H9 (cell line): ENCODE results near the gene TMEM271. TPM values are rescaled to one million over a fixed set of nuclear protein-coding genes. Genes with fewer than 3 reads are reported as not detected.

ENCODE experiments used
- DNase-seq: peaks from one replicate; pipeline ENCODE4 v3.0.0-alpha.2; 2017
- H2AFZ ChIP-seq: one replicate; pipeline ENCODE4 v1.6.1; 2013; ENCODE audit warnings: mild to moderate bottlenecking, low read length, control low read depth, moderate library complexity
- H2AK5ac ChIP-seq: 2 replicates; pipeline ENCODE4 v1.6.1; 2013; ENCODE audit warnings: low read length, control low read depth, mixed read lengths; ENCODE audit not compliant: insufficient read length
- H2BK120ac ChIP-seq: one replicate; pipeline ENCODE4 v1.6.1; 2013; ENCODE audit warnings: low read depth, mild to moderate bottlenecking, low read length, control low read depth, inconsistent platforms; ENCODE audit not compliant: poor library complexity, severe bottlenecking
- H2BK12ac ChIP-seq: 2 replicates; pipeline ENCODE4 v1.6.1; 2013; ENCODE audit warnings: low read length, control low read depth, mixed read lengths, low read depth; ENCODE audit not compliant: insufficient read length
- H2BK15ac ChIP-seq: 2 replicates; pipeline ENCODE4 v1.6.1; 2013; ENCODE audit warnings: low read depth, low read length, control low read depth
- H2BK20ac ChIP-seq: one replicate; pipeline ENCODE4 v1.6.1; 2013; ENCODE audit warnings: low read depth, mild to moderate bottlenecking, low read length, control low read depth, inconsistent platforms; ENCODE audit not compliant: poor library complexity, severe bottlenecking
- H2BK5ac ChIP-seq: 2 replicates; pipeline ENCODE4 v1.6.1; 2013; ENCODE audit warnings: low read length, control low read depth, mixed read lengths; ENCODE audit not compliant: insufficient read length
- H3K14ac ChIP-seq: 2 replicates; pipeline ENCODE4 v1.6.1; 2013; ENCODE audit warnings: low read length, control low read depth; ENCODE audit not compliant: insufficient read depth
- H3K18ac ChIP-seq: 2 replicates; pipeline ENCODE4 v1.6.1; 2013; ENCODE audit warnings: low read depth, mild to moderate bottlenecking, mixed read lengths, low read length, control low read depth; ENCODE audit not compliant: insufficient read length
- H3K23ac ChIP-seq: 2 replicates; pipeline ENCODE4 v1.6.1; 2013; ENCODE audit warnings: low read length, control low read depth, mixed read lengths, low read depth; ENCODE audit not compliant: insufficient read length
- H3K23me2 ChIP-seq: 2 replicates; pipeline ENCODE4 v1.6.1; 2013; ENCODE audit warnings: low read depth, mild to moderate bottlenecking, mixed read lengths, low read length, control low read depth; ENCODE audit not compliant: insufficient read length, poor library complexity, severe bottlenecking
- H3K27ac ChIP-seq: 2 replicates; pipeline ENCODE4 v1.5.1; 2013; ENCODE audit warnings: low read length, control low read depth, mixed read lengths, low read depth; ENCODE audit not compliant: insufficient read length
- H3K27me3 ChIP-seq: 2 replicates; pipeline ENCODE4 v1.6.1; 2013; ENCODE audit warnings: low read length, control low read depth, inconsistent platforms; ENCODE audit not compliant: insufficient read depth
- H3K4ac ChIP-seq: 2 replicates; pipeline ENCODE4 v1.6.1; 2013; ENCODE audit warnings: low read depth, mild to moderate bottlenecking, control low read depth, inconsistent platforms, low read length, moderate library complexity
- H3K4me1 ChIP-seq: 2 replicates; pipeline ENCODE4 v1.6.1; 2013; ENCODE audit warnings: low read length, control low read depth, inconsistent platforms; ENCODE audit not compliant: insufficient read depth
- H3K4me2 ChIP-seq: 2 replicates; pipeline ENCODE4 v1.6.1; 2013; ENCODE audit warnings: low read length, control low read depth, mixed read lengths; ENCODE audit not compliant: insufficient read length, insufficient read depth
- H3K56ac ChIP-seq: 2 replicates; pipeline ENCODE4 v1.6.1; 2013; ENCODE audit warnings: low read depth, mild to moderate bottlenecking, mixed read lengths, low read length, control low read depth; ENCODE audit not compliant: insufficient read length
- H3K79me1 ChIP-seq: 2 replicates; pipeline ENCODE4 v1.6.1; 2013; ENCODE audit warnings: low read depth, mild to moderate bottlenecking, moderate library complexity, low read length, control low read depth, inconsistent platforms; ENCODE audit not compliant: insufficient read depth, poor library complexity, severe bottlenecking
- H3K79me2 ChIP-seq: 2 replicates; pipeline ENCODE4 v1.6.1; 2013; ENCODE audit warnings: low read length, control low read depth, inconsistent platforms; ENCODE audit not compliant: insufficient read depth
- H3K9ac ChIP-seq: 2 replicates; pipeline ENCODE4 v1.6.1; 2013; ENCODE audit warnings: low read length, control low read depth, mixed read lengths; ENCODE audit not compliant: insufficient read length; ENCODE audit errors: extremely low read depth
- H3K9me3 ChIP-seq: one replicate; pipeline ENCODE4 v1.6.1; 2013; ENCODE audit warnings: low read depth, low read length, inconsistent platforms; ENCODE audit not compliant: control insufficient read depth
- H3T11ph ChIP-seq: one replicate; pipeline ENCODE4 v1.6.1; 2013; ENCODE audit warnings: mild to moderate bottlenecking, low read length, control low read depth, inconsistent platforms
- H4K20me1 ChIP-seq: one replicate; pipeline ENCODE4 v1.6.1; 2013; ENCODE audit not compliant: control insufficient read depth, insufficient read length, insufficient read depth
- H4K5ac ChIP-seq: 2 replicates; pipeline ENCODE4 v1.6.1; 2013; ENCODE audit warnings: low read depth, mild to moderate bottlenecking, mixed read lengths, low read length, control low read depth; ENCODE audit not compliant: insufficient read length
- H4K8ac ChIP-seq: replicated peaks from 2 replicates; pipeline ENCODE4 v1.6.1; 2013; ENCODE audit warnings: low read length, control low read depth, mixed read lengths, low read depth; ENCODE audit not compliant: insufficient read length
- H4K91ac ChIP-seq: 2 replicates; pipeline ENCODE4 v1.6.1; 2013; ENCODE audit warnings: low read depth, mild to moderate bottlenecking, moderate library complexity, mixed read lengths, low read length, control low read depth; ENCODE audit not compliant: insufficient read length
- H3K27ac Mint-ChIP-seq, 3 experiments: 2 replicates in 2 of 3; 3 replicates in 1 of 3; pipeline ENCODE4 v1.8.0; 2020 to 2021; ENCODE audit warnings: mixed read lengths in 3 of 3, mild to moderate bottlenecking in 1 of 3, moderate library complexity in 1 of 3
- H3K27me3 Mint-ChIP-seq: 2 replicates; pipeline ENCODE4 v1.8.0; 2021; ENCODE audit warnings: low read depth, mild to moderate bottlenecking, moderate library complexity, mixed read lengths
- H3K36me3 Mint-ChIP-seq, 3 experiments: 2 replicates in 2 of 3; 3 replicates in 1 of 3; pipeline ENCODE4 v1.8.0; 2020 to 2021; ENCODE audit warnings: low read depth in 3 of 3, mixed read lengths in 3 of 3; ENCODE audit not compliant: insufficient read depth in 1 of 3
- H3K4me1 Mint-ChIP-seq, 2 experiments: 2 replicates each; pipeline ENCODE4 v1.8.0; 2020; ENCODE audit warnings: mixed read lengths in 2 of 2
- H3K4me3 Mint-ChIP-seq, 2 experiments: 2 replicates in 1 of 2; 3 replicates in 1 of 2; pipeline ENCODE4 v1.8.0; 2020 to 2021; ENCODE audit warnings: mild to moderate bottlenecking in 2 of 2, mixed read lengths in 2 of 2, moderate library complexity in 1 of 2
- H3K9me3 Mint-ChIP-seq, 2 experiments: 2 replicates in 1 of 2; 3 replicates in 1 of 2; pipeline ENCODE4 v1.8.0; 2020; ENCODE audit warnings: mild to moderate bottlenecking in 2 of 2, mixed read lengths in 2 of 2, moderate library complexity in 1 of 2
- CTCF ChIP-seq: fragments of 200-600 bp; sonication (generic); conservative IDR thresholded peaks from 3 replicates; pipeline ENCODE4 v1.8.0; 2021; ENCODE audit warnings: antibody characterized with exemption, mild to moderate bottlenecking
- WGBS: extraction: QIAGEN DNeasy Blood & Tissue Kit; methylation state at CpG from one replicate; pipeline ENCODE4 v1.1.7; 2013; ENCODE audit warnings: missing lambda C conversion rate, low lambda C conversion rate, mixed read lengths; ENCODE audit not compliant: insufficient read length; ENCODE audit errors: extremely low coverage; 5-methylcytosine and 5-hydroxymethylcytosine counted together
- total RNA-seq: library from RNA; stranded (reverse); gene quantifications from 2 replicates; pipeline ENCODE4 v1.2.1, GENCODE V29; 2021

TMEM271 gene
- total RNA-seq, 1 experiment from 2014 or later, result 0.09 TPM

GRCh38 chr4:534101-534575, 42.0 kb downstream of the TMEM271 start:
- no peak for DNase-seq
- Histone ChIP-seq H3K56ac (no peak overlapping the region), H3K23ac (no peak overlapping the region), H2BK12ac (no peak overlapping the region), H3K23me2 (no peaks in the 10 kb centered on the region), H4K20me1 (no peaks in the 10 kb centered on the region), H2BK15ac (no peak overlapping the region), H2BK5ac (no peak overlapping the region), H3K27me3 (no peaks in the 10 kb centered on the region), H3K18ac (no peak overlapping the region), H4K5ac (no peak overlapping the region), H2BK120ac (no peak overlapping the region), H3K9ac (no peak overlapping the region), H3K4me1 (no peaks in the 10 kb centered on the region), H3T11ph (no peak overlapping the region), H3K79me1 (no peaks in the 10 kb centered on the region), H4K91ac (no peak overlapping the region), H3K4ac (no peak overlapping the region), H2AK5ac (no peak overlapping the region), H2AFZ (no peak overlapping the region), H3K4me2 (no peak overlapping the region), H3K27ac (no peak overlapping the region), H3K9me3 (no peaks in the 10 kb centered on the region), H4K8ac (no peak overlapping the region), H3K14ac (no peak overlapping the region), H3K79me2 (no peaks in the 10 kb centered on the region), H2BK20ac (no peak overlapping the region)
- Mint-ChIP-seq H3K4me1 (no peaks in the 10 kb centered on the region), H3K4me3 (no peak overlapping the region), H3K27ac (no peak overlapping the region), H3K36me3 (peaks cover 32 to 67% (median 54%) of the 10 kb centered on the region in 3 experiments), H3K9me3 (no peaks in the 10 kb centered on the region), H3K27me3 (no peaks in the 10 kb centered on the region; the same call in 1 of the 2 replicates)
- no peak for TF ChIP-seq CTCF
- WGBS, result no CpG with 5 or more reads among the region's 21 CpGs
